ENCODE measurements around the gene MYOM3.
A peak's percentile ranks its signal among the peaks of the same experiment; 100 is the strongest.
"Not testable (repeated sequence)": the region's sequence is repeated elsewhere in the genome, so short reads cannot be mapped to it uniquely, and the experiment has no call there.

The MYOM3 gene

DNA sequence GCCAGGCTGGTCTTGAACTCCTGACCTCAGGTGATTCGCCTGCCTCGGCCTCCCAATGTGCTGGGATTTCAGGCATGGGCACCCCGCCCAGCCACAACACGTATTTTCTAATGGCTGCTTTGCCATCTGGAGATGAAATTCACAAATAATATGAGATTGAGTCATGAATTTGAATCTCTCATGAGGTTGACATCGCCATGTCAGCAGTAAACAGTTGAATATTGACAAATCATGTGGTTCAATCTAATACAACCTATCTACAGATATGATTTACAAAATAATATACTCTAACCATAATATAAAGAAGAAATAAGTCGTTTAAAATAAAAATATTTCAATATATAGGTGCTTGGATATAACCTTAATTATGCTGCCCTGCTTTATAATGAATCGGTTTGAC lies 42.1 kb downstream of the MYOM3 start:
- no peak for DNase-seq

DNA sequence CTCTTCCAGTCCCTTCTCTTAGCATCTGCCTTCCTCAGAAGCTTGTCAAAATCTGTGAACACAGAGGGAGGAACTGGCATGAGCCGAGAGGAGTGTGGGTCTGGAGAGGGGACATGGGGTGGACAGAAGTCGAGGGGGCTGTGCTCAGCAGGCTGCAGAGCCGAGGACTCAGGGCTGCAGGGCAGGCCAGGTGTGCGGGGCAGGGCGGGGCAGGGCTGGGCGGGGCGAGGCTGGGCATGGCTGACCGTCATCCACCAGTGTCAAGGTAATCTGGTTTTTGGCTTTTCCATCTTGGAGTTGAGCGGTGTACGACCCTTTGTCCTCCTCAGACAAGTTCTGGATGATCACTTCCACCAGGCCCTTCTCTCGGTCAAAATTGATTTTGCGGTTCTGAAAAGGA lies 44.0 kb downstream of the MYOM3 start:
- DNase-seq = no peak

DNA sequence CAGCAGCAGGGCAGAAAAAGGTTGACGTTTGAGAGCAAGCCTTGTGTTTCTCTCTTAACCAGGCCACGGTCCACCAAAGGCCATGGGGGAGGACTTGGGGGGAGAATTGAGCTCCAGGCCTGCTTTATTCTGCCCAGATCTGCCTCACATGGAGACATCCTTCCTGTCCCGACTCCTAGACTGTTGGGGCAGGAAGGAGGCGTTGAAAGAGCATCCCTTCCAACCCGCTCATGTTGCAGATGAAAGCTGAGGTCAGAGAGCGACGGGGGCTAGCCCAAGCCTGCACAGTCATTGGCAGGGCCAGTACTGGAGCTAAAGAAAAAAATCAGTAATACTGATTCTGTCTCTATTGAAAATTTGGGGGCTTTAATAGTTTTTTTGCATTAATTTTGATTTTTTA lies 46.6 kb downstream of the MYOM3 start:
- DNase-seq = no peak

DNA sequence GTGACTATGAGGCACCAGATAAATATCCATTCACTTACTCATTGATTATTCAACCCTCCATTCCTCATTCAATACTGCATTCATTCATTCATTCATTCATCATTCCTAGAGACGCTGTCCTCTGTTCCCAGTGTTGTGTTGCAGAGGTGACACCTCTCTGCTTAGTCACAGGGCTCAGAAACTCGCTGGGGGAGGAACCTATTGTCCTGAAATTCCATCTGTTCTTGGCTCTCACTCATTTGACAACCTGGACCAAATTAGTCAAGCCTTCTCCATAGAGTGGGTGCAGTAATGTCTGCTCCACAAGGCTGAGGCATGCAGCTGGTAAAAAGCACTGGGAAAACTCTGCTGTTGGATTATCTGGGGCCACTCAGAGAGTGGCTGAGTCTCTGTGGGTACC lies 49.7 kb downstream of the MYOM3 start:
- no peak for DNase-seq

DNA sequence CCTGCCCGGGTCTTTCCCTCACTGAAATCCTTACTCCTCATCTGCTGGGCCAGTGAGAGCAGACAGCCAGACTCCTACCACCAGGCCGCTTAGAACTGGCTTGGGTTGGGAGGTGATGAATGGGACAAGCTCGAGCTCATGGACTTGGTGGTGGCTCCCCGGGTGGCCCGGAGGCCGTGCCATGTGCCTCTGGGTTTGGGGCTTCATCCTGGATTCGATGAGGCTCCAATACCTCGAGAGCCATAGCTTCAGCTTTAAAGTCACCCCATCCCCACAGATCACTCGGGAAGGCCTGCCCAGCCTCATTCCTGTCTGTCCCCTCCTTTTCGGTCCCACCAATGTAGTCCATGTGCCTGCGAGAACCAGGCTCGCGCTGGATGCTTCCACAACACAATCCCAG lies 51.5 kb downstream of the MYOM3 start:
- no peak for DNase-seq

DNA sequence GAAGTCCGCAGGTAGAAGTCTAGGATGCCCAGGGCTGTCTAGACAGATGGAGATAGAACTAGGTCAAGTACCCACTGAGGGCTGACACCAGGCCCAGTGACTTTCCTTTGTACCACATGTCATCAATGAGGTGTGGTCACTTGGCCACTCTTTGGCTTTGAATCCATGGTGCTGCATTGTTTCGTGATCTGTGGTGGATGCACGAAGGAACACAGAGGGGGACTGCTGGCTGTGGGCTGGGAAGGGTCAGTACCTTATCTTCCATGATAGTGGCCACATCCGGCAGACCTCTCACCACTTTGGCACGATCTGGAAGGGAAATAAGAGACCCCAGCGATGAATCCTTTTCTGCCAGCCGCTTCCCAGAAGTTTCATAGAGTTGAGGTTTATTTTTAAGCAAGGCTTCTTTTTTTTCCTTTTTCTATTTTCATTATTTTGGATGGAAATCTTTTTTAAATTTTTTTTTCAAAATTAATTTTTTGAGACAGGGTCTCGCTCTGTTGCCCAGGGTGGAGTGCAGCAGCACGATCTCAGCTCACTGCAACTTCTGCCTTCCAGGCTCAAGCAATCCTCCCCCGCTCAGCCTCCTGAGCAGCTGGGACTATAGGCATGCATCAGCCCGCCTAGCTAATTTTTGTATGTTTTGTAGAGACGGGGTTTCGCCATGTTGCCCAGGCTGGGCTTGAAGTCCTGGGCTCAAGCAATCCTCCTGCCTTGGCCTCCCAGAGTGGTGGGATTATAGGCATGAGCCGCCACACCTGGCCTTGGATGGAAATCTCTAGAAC lies 53.1 kb downstream of the MYOM3 start:
- DNase-seq = no peak

DNA sequence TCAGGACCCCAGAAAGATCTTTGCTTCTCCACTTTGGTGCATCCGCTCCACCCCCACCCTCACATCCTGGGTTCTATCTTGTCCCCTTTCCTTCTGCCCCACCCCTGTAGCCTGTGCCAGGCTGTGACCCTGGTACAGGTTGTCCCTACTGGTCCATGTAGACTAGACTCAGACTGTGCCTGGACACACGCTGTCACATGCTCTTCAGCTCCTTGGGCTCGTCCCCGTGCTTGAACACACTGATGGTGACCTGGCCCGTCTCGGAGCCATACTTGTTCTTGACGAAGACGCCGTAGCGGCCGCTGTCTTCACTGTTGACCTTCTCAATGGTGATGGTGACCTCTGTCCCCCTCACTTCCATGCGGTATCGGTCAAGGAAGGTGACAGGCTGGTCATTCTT lies 54.8 kb downstream of the MYOM3 start:
- no peak for DNase-seq

DNA sequence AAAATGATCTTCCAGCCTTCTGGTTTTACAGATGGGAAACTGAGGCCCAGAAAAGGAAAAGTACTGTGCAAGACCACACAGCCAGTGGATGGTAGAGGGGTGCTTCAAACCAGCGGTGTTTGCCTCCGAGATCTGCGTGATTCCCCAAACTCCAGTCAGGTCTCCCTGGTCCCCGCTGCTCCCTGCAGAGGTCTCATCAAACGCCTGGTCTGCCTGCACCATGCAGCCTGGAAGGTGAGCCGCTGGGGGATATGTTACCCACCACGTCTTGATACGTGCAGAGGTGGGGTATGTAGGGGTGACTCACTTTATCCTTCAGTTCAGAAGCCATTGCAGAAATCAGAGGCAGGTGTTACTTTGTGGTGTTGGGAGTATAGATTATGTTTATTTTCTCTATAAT lies 56.3 kb downstream of the MYOM3 start:
- DNase-seq = no peak

DNA sequence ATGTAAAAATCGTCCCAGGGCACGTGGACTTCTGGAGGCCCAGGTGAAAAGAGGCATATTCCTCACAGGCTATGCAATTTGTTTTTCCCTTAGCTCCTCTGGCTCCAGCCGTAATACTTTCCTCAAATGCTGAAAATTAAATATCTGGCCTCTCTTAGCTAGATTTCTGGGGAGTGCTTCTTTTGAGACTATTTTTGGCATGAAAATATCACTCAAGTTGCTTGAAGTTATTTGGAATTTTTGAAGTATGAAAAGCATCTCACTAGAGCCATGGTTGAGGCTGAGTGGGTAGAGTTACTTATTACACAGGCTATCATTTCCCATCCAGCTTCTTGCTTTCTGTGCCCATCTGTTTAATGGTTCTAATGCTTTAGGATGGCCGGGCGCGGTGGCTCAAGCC lies 59.7 kb downstream of the MYOM3 start:
- DNase-seq = no peak

DNA sequence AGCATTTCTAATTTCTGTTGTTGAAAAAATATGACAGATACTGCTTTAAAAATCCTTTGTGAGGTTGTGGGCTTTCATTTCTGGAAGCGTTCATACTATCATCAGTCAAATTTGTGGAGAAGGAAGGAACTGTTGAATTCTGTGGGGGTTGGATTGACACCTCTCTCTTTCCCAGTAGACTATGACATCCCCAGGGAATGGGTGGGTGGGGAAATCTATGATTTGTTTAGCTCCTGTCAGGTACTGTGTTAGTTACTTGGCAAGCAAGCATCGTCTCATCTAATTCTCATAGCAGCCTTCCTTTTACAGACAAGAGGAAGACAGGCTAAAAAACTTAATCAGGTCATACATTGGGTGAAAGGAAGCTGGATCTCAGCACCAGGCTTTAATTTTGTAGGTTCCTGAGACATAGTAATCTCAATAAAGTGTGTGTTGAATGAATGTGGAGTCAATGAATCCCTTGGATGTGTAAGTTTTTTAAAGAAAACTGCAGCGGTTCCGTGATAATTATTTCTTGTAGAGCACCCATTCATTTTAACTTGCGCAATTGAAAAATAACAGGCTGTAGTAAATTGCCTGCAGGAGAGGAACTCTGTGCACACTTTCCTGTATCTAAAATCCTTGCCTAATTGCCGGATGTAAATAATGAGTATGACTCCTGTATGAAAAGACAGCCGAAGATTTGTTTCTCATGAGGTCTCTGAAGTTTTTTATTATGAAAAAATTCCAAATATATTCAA lies 60.6 kb downstream of the MYOM3 start:
- DNase-seq = no peak

DNA sequence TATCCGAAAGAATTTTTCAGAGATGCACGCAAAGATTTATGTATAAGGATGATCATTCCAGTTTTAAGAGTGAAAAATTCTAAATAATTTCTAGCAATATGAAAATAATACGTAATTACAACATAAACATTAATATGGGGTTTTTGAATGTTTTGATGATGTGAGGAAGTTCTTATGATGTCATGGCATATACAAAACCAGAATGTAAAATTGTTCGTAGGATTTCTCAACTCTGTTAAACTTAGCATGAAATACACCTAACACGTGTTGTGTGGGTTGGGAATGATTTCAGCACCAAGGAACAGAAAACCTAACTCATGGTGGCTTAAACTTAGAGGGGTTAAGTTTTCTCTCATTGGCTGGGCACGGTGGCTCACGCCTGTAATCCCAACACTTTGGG lies 62.2 kb downstream of the MYOM3 start:
- no peak for DNase-seq

DNA sequence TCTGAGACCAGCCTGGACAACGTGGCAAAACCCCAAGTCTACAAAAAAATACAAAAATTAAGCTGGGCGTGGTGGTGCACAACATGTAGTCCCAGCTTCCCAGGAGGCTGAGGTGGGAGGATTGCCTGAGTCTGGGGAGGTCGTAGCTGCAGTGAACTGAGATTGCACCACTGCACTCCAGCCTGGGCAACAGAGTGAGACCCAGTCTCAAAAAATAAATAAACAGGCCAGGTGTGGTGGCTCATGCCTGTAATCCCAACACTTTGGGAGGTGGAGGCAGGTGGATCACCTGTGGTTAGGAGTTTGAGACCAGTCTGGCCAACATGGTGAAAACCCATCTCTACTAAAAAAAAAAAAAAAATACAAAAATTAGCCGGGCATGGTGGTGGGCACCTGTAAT lies 63.0 kb downstream of the MYOM3 start:
- DNase-seq = not testable (repeated sequence)

DNA sequence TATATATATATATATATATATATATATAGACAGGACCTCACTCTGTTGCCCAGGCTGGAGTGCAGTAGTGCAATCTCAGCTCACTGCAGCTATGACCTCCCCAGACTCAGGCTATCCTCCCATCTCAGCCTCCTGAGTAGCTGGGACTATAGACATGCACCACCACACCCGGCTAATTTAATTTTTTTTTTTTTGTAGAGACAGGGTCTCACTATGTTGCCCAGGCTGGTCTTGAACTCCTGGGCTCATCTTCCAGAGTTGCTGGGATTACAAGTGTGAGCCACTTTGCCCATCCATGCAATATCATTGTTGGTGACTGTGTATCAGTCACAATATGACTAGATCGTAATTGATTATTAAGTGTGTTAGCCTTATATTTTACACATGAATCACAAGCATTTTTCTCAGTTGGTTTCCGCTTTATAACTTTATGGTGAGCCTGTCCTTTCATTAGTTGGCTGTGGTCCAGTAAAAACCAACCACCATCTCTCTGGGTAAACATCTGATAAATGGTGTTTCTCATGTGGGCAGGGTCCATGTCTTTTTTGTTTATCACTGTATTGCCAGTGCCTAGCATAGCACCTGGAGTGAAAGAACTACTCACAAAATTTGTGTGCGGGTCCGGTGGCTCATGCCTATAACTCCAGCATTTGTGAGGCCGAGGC lies 63.6 kb downstream of the MYOM3 start:
- DNase-seq = no peak

DNA sequence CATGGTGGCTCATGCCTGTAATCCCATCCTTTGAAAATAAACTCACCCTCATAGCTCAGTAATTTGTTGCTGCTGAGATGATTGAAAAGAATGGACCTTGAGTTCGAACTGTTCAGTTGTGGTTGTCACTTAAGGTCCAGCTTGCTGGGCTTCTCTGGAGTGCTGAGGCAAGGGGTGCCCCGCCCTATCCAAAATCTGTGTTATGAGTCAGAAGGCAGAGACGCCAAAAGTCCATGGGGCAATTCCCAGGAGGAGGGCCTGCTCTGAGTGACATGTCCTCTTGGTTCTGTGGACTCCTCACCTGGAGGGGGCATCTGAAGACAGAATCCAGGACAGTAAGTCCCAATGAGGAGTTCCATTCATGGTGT lies 64.8 kb downstream of the MYOM3 start:
- DNase-seq = no peak

DNA sequence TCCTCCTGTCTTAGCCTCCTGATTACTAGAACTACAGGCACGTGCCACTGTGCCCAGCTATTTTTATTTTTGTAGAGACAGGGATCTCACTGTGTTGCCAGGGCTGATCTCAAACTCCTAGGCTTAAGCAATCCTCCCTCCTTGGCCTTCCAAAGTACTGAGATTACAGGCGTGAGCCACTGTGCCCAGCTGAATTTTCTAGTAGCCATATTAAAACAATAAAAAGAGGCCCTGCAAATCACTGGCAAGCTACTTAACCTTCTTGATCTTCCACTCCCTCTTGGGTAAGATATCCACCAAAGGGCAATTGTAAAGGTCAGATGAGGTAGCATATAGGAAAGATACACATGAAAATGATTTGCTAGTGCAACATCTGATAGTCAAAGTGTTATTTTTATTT lies 66.2 kb downstream of the MYOM3 start:
- no peak for DNase-seq

DNA sequence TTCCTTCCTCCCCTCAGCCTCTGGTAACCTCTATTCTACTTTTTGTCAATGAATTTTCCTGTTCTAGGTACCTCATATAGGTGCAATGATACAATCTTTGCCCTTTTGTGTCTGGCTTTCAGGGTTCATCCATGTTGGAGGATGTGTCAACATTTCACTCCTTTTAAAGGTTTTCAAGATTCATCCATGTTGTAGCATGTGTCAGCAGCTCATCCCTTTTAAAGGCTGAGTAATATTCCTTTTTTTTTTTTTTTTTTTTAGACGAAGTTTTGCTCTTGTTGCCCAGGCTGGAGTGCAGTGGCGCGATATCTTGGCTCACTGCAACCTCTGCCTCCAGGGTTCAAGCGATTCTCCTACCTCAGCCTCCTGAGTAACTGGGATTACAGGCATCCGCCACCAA lies 67.3 kb downstream of the MYOM3 start:
- not testable (repeated sequence) for DNase-seq

DNA sequence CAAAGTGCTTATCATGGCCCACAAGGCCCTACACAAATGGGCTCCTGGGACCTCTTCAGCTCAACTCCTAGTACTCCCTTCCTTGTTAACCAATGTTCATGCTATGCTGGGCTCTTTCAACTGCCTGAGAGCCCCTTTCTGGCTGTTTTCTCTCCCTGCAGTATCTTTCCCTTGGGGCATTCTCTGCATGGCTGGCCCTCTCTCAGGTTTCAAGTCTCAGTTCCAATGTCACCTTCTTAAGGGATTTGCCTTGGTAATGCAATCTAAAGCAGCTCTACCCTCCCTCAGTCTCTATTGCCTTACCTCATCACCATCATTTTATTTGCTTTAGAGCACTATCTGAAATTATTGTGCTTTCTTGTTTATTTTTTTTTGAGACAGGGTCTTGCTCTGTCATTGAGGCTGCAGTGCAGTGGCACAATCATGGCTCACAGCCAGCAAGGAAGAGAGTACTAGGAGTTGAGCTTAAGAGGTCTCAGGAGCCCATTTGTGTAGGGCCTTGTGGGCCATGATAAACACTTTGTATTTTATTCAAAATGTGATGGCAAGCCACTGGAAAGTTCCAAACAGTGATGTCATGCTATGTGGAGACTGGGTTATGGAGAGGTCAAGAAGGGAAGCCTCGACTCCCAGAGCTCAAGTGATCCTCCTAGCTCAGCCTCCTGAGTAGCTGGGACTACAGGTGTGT lies 68.4 kb downstream of the MYOM3 start:
- no peak for DNase-seq

DNA sequence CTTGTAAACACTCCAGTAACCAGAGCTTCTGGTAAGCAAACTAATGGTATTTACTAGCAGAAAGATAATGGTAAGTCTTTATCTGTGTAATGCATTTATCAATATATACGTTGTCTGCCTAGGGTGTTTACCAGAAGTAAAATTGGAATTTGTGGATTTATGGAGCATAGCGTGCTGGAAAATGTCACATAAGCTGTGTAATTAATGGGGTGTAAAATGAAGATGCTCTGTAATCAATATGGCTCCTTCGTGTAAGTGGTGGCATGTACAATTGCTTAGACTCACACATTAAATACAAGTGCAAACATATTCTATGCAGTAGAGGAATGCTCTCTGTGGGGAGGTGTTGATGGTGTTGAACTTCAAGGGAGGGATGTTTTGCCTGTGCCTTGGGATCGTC lies 69.6 kb downstream of the MYOM3 start:
- DNase-seq = no peak

DNA sequence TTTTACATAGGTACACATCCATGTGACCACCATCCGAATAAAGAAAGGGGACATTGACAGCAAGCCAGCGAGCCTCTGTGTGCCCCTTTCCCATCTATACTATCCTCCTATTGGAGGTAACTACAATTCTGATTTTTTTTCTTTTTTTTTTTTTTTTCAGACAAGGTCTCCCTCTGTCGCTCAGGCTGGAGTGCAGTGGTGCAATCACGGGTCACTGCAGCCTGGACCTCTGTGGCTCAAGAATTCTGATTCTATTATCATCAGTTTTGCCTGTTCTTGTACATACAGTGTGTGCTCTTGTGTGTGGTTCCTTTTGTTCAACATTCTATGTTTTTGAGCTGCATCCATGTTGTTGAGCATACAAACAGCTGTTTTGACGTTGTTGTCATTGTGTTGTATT lies 75.8 kb downstream of the MYOM3 start:
- no peak for DNase-seq

DNA sequence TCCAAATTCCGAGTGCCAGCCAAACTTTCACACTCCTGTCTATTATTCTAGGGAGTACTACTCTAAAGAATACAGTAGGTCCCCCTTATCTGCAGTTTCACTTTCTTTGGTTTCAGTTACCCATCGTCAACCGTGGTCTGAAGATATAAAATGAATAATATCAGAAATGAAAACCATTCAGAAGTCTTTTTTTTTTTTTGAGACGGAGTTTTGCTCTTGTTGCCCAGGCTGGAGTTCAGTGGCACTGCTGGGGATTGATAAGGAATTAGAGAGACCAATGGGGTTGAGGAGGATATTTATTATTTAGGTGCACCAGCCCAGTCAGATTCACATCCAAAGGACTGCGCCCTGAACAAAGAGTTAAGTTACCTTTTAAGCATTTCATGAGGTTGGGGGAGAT lies 79.0 kb downstream of the MYOM3 start:
- DNase-seq = no peak

DNA sequence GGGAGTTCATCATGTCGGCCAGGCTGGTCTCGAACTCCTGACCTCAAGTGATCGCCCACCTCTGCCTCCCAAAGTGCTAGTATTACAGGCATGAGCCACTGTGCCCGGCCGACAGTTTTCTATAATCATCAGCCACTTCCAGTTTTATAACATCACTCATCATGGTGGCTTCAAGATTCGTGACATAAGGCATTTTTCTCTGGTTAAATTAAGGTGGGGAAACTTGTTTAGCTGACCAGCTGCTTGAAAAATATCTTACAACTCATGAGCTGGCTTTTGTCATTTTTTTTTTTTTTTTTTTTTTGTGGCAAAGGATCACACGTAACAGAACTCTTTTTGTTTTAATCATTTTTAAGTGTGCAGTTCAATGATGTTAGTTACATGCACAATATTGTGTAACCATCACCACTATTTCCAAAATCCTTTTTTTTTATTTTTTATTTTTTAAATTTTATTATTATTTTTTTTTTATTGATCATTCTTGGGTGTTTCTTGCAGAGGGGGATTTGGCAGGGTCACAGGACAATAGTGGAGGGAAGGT lies 80.9 kb downstream of the MYOM3 start:
- DNase-seq = not testable (repeated sequence)

DNA sequence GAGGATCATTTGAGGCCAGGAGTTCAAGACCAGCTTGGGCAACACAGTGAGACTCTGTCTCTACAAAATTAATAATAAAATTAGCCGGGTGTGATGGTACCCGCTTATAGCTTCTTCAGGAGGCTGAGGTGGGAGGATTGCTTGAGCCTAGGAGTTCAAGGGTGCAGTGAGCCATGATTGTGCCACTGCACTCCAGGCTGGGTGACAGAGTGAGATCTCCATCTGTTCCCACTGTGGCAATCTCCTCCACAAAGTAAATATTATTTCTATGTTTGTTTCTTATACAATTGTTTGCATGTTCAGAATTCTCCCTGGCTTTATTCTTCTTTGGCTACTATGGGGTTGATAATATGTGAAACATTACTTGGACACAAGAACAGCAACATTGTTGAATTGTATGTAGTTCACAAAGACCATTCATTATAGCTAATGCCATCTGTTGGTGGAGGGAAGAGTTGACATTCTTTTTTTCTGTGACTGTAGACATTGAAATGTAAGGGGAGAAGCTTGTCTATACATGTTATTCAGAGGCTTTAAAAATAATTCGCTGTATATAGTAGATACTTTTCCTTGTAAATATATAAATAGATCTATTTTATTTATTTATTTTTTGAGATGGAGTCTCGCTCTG lies 84.0 kb downstream of the MYOM3 start:
- peak; percentile 48 for DNase-seq
